Heart left ventricle (tissue), 13 donors: Measurements from ENCODE around the gene TMC6.

Experiments used
- POLR2A ChIP-seq, 2 donors: fragments of 450-650 bp; IDR thresholded peaks; one replicate each; pipeline ENCODE4 v1.6.1; 2017; ENCODE audit warnings: antibody characterized with exemption in 2 of 2, mild to moderate bottlenecking in 2 of 2, moderate library complexity in 2 of 2
- TF ChIP-seq, protein P1 (sequence below), 12 donors: fragments of 200-600 bp; sonication (generic) in 4 of 12; IDR thresholded peaks; one replicate each; pipeline versions ENCODE4 v1.5.0 to v1.8.0; 2018 to 2022; ENCODE audit warnings: antibody characterized with exemption in 12 of 12, mild to moderate bottlenecking in 5 of 12
- donor health status: ischemic (EF 13 %, LVEDD 7.1; RV severe dilation, severe dysfunction).
- donor health status: DM: no; HTN: yes; CAD: no.
- donor health status: DM: no; HTN: no; CAD: no.
- donor health status: ischemic (EF 25% LVEDD 6.9; RV normal size, moderate dysfunction).
- donor health status: ischemic (EF 25% LVEDD 5.7; RV mildly dilated, moderate dysfunction).
- donor health status: ischemic (EF 35%, LVEDD 5.7; RV mildly dilated, moderate dysfunction).
- donor health status: nonischemic (EF 11% LVEDD 7.7; RV severe dilation, severe dysfunction).
- donor health status: DM: yes; HTN: yes; CAD: no.
- donor health status: PGD.
- donor health status: ischemic (EF 29% LVEDD 5.4; RV normal size, mild dysfunction).
- donor health status: nonischemic (EF 23%, LVEDD 6.1; RV moderate dilation, normal function).

DNA sequence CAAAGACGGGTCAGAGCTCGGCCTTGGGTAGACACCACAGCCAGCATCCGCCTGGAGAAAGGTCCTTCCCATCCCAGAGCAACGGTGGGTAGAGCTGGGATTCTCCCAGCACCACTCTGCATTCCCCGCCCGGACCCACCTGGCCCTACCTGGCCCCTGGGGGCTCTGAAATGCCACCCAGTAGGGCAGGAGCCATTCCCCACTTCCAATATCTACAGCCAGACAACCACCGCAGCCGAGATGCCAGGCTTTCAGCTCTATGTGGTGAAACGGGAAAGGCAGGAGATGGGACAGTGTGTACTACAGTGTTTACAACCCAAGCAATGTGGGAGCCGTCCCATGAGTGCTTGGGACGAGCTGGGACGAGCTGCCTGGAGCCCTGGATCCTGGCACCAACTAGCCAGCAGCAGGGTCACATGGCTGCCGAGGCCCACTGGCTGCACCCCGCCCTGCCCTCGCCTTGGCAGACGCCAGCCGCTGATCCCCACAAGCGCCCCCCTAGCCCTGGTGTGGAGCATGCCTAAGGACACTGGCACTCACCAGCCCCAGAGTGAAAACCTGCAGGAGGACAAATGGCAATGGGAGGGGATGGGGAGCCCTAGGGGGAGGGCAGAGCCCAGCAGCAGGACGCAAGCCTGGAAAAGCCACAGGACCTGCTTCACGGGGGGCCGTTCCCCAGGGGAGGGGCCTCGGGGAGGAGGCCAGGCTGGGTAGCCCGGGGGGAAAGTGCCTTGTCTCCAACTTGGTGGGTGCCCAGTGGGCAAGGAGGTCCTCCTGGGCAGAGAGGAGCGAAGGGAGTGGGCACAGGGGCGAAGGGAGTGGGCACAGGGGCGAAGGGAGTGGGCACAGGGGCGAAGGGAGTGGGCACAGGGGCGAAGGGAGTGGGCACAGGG, 13.5 kb downstream of the TMC6 start:
- TF ChIP-seq, protein P1, sequence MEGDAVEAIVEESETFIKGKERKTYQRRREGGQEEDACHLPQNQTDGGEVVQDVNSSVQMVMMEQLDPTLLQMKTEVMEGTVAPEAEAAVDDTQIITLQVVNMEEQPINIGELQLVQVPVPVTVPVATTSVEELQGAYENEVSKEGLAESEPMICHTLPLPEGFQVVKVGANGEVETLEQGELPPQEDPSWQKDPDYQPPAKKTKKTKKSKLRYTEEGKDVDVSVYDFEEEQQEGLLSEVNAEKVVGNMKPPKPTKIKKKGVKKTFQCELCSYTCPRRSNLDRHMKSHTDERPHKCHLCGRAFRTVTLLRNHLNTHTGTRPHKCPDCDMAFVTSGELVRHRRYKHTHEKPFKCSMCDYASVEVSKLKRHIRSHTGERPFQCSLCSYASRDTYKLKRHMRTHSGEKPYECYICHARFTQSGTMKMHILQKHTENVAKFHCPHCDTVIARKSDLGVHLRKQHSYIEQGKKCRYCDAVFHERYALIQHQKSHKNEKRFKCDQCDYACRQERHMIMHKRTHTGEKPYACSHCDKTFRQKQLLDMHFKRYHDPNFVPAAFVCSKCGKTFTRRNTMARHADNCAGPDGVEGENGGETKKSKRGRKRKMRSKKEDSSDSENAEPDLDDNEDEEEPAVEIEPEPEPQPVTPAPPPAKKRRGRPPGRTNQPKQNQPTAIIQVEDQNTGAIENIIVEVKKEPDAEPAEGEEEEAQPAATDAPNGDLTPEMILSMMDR (IDR thresholded peaks at IDR 0.05) = no peak
- TF ChIP-seq POLR2A (IDR thresholded peaks at IDR 0.05) = no peak
